ENCODE data around the gene SLIT3. TPM values are rescaled to one million over a fixed set of nuclear protein-coding genes. Genes with fewer than 3 reads are reported as not detected.
"Not testable (repeated sequence)": the region's sequence is repeated elsewhere in the genome, so short reads cannot be mapped to it uniquely, and the experiment has no call there.

Gene SLIT3
- total RNA-seq, 3 donors from 2014 or later (not counting 1 experiment from before 2014, with no cell fraction given) = 0.34 to 0.80 TPM; not detected in 1

- Mint-ChIP-seq H3K27ac (no peak overlapping the region), H3K9me3 (no peaks in the 10 kb centered on the region), H3K36me3 (no peaks in the 10 kb centered on the region), H3K27me3 (ENCODE audit: low read depth in 2 of 2) (peaks cover 0 to 5% of the 10 kb centered on the region in 2 donors), H3K4me1 (no peaks in the 10 kb centered on the region), H3K4me3 (no peak overlapping the region)
- WGBS (ENCODE audit: insufficient coverage) = 80% methylated on average over 2 of the region's 3 CpGs
- Histone ChIP-seq H3K9me3 (ENCODE audit: control insufficient read depth, insufficient read depth, low read length) (no peaks in the 10 kb centered on the region), H3K36me3 (ENCODE audit: control insufficient read depth, insufficient read depth, low read length) (no peaks in the 10 kb centered on the region), H3K27me3 (ENCODE audit: control insufficient read depth, insufficient read depth, low read length) (no peaks in the 10 kb centered on the region), H3K4me1 (ENCODE audit: control insufficient read depth, insufficient read depth, low read length) (no peaks in the 10 kb centered on the region), H3K4me3 (ENCODE audit: low read length) (no peak overlapping the region), H3K27ac (ENCODE audit: low read length) (no peak overlapping the region)
- ATAC-seq (no peak), DNase-seq (no peak)
- TF ChIP-seq, protein P1, sequence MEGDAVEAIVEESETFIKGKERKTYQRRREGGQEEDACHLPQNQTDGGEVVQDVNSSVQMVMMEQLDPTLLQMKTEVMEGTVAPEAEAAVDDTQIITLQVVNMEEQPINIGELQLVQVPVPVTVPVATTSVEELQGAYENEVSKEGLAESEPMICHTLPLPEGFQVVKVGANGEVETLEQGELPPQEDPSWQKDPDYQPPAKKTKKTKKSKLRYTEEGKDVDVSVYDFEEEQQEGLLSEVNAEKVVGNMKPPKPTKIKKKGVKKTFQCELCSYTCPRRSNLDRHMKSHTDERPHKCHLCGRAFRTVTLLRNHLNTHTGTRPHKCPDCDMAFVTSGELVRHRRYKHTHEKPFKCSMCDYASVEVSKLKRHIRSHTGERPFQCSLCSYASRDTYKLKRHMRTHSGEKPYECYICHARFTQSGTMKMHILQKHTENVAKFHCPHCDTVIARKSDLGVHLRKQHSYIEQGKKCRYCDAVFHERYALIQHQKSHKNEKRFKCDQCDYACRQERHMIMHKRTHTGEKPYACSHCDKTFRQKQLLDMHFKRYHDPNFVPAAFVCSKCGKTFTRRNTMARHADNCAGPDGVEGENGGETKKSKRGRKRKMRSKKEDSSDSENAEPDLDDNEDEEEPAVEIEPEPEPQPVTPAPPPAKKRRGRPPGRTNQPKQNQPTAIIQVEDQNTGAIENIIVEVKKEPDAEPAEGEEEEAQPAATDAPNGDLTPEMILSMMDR (IDR thresholded peaks at IDR 0.05) = no peak
- intact Hi-C loops (cut with micrococcal nuclease) = no loop called here
These were observed 655.7 kb downstream of the SLIT3 start for GRCh38 chr5:168645195-168645594.

- H3K36me3 Mint-ChIP-seq = no peaks in the 10 kb centered on the region
- DNase-seq (no peak), ATAC-seq (no peak)
- no peaks in the 10 kb centered on the region for H3K4me1 ChIP-seq (ENCODE audit: control insufficient read depth, insufficient read depth, low read length)
- WGBS (ENCODE audit: insufficient coverage) = 67% methylated on average over 1 of the region's 1 CpG
- no peaks in the 10 kb centered on the region for H3K4me1 Mint-ChIP-seq
- no peaks in the 10 kb centered on the region for H3K36me3 ChIP-seq (ENCODE audit: control insufficient read depth, insufficient read depth, low read length)
- H3K27me3 Mint-ChIP-seq (ENCODE audit: low read depth in 2 of 2) = no peaks in the 10 kb centered on the region
- H3K4me3 Mint-ChIP-seq = no peak overlapping the region
- intact Hi-C loops (cut with micrococcal nuclease) = no loop called here
- no peak overlapping the region for H3K27ac Mint-ChIP-seq
- TF ChIP-seq, protein P1 (IDR thresholded peaks at IDR 0.05) = no peak
- no peak overlapping the region for H3K27ac ChIP-seq (ENCODE audit: low read length)
- no peaks in the 10 kb centered on the region for H3K27me3 ChIP-seq (ENCODE audit: control insufficient read depth, insufficient read depth, low read length)
- no peak overlapping the region for H3K4me3 ChIP-seq (ENCODE audit: low read length)
- no peaks in the 10 kb centered on the region for H3K9me3 ChIP-seq (ENCODE audit: control insufficient read depth, insufficient read depth, low read length)
- no peaks in the 10 kb centered on the region for H3K9me3 Mint-ChIP-seq
These were observed 658.9 kb downstream of the SLIT3 start for GRCh38 chr5:168642019-168642418.

GRCh38 chr5:168638846-168639245 is 662.1 kb downstream of the SLIT3 start:
- DNase-seq; intact Hi-C loops (cut with micrococcal nuclease): not testable (repeated sequence)

GRCh38 chr5:168637793-168638192 is 663.1 kb downstream of the SLIT3 start:
- Histone ChIP-seq H3K27ac (ENCODE audit: low read length) (no peak overlapping the region), H3K4me1 (ENCODE audit: control insufficient read depth, insufficient read depth, low read length) (no peaks in the 10 kb centered on the region), H3K36me3 (ENCODE audit: control insufficient read depth, insufficient read depth, low read length) (no peaks in the 10 kb centered on the region), H3K4me3 (ENCODE audit: low read length) (no peak overlapping the region), H3K27me3 (ENCODE audit: control insufficient read depth, insufficient read depth, low read length) (no peaks in the 10 kb centered on the region), H3K9me3 (ENCODE audit: control insufficient read depth, insufficient read depth, low read length) (no peaks in the 10 kb centered on the region)
- WGBS (ENCODE audit: insufficient coverage) = no CpG with 5 or more reads among the region's 1 CpG
- intact Hi-C loops (cut with micrococcal nuclease) = no loop called here
- DNase-seq = no peak
- H3K4me1 Mint-ChIP-seq = no peaks in the 10 kb centered on the region
- H3K4me3 Mint-ChIP-seq = no peak overlapping the region
- no peak for ATAC-seq
- H3K9me3 Mint-ChIP-seq = no peaks in the 10 kb centered on the region
- peaks cover 4 to 8% of the 10 kb centered on the region in 2 donors for H3K27me3 Mint-ChIP-seq (ENCODE audit: low read depth in 2 of 2)
- no peaks in the 10 kb centered on the region for H3K36me3 Mint-ChIP-seq
- H3K27ac Mint-ChIP-seq = no peak overlapping the region
- TF ChIP-seq, protein P1 (IDR thresholded peaks at IDR 0.05) = no peak

More at GRCh38 chr5:168638846-168639245, 662.1 kb downstream of the SLIT3 start:
- not testable (repeated sequence) for H3K27ac ChIP-seq (ENCODE audit: low read length); H3K4me3 Mint-ChIP-seq; H3K4me1 Mint-ChIP-seq; H3K27ac Mint-ChIP-seq; ATAC-seq; H3K36me3 Mint-ChIP-seq; H3K36me3 ChIP-seq (ENCODE audit: control insufficient read depth, insufficient read depth, low read length); H3K9me3 ChIP-seq (ENCODE audit: control insufficient read depth, insufficient read depth, low read length); H3K4me1 ChIP-seq (ENCODE audit: control insufficient read depth, insufficient read depth, low read length); H3K27me3 Mint-ChIP-seq (ENCODE audit: low read depth in 2 of 2); H3K27me3 ChIP-seq (ENCODE audit: control insufficient read depth, insufficient read depth, low read length); H3K4me3 ChIP-seq (ENCODE audit: low read length); H3K9me3 Mint-ChIP-seq
- 82% methylated on average over 3 of the region's 3 CpGs for WGBS (ENCODE audit: insufficient coverage)

Data from natural killer cell (primary cell).